BLaER1 treated with 17β-estradiol and CSF1 and Interleukin-3, amounts not matched to agents 10 nM and 100 nM (cell line): ENCODE data around the gene SLC22A3.
"Not testable (repeated sequence)": the region's sequence is repeated elsewhere in the genome, so short reads cannot be mapped to it uniquely, and the experiment has no call there.

Experiments
- H3K27ac ChIP-seq, 11 experiments: shearing (Covaris generic); formaldehyde crosslinking; 2 replicates each; pipeline ENCODE4 v1.8.1; 2022
- H3K27me3 ChIP-seq, 11 experiments: shearing (Covaris generic); formaldehyde crosslinking; 2 replicates each; pipeline ENCODE4 v1.8.1; 2022
- H3K36me3 ChIP-seq, 11 experiments: shearing (Covaris generic); formaldehyde crosslinking; 2 replicates each; pipeline ENCODE4 v1.8.1; 2022
- H3K4me1 ChIP-seq, 10 experiments: shearing (Covaris generic); formaldehyde crosslinking; 2 replicates each; pipeline ENCODE4 v1.8.1; 2022
- H3K4me2 ChIP-seq, 11 experiments: shearing (Covaris generic); formaldehyde crosslinking; 2 replicates each; pipeline ENCODE4 v1.8.1; 2022
- H3K4me3 ChIP-seq, 10 experiments: shearing (Covaris generic); formaldehyde crosslinking; 2 replicates each; pipeline ENCODE4 v1.8.1; 2022
- H3K9ac ChIP-seq, 11 experiments: shearing (Covaris generic); formaldehyde crosslinking; 2 replicates each; pipeline ENCODE4 v1.8.1; 2022
- H3K9me3 ChIP-seq, 11 experiments: shearing (Covaris generic); formaldehyde crosslinking; replicated peaks in 1 of 11; 2 replicates each; pipeline ENCODE4 v1.8.1; 2022
- H4K20me1 ChIP-seq, 11 experiments: shearing (Covaris generic); formaldehyde crosslinking; 2 replicates each; pipeline ENCODE4 v1.8.1; 2022
- Cebpa-rat ChIP-seq, 11 experiments: shearing (Covaris generic); IDR thresholded peaks; 2 replicates each; pipeline ENCODE4 v1.8.1; 2022

Gene SLC22A3

GRCh38 chr6:160378218-160378617 lies 30.0 kb downstream of the SLC22A3 start:
- Histone ChIP-seq H3K36me3 (no peaks in the 10 kb centered on the region), H3K27me3 (no peaks in the 10 kb centered on the region), H3K9me3 (peaks cover 0 to 4% (median 0%) of the 10 kb centered on the region in 11 experiments; a peak in 2 of 22 replicates), H3K4me3 (no peak overlapping the region), H3K4me2 (no peak overlapping the region), H3K4me1 (no peaks in the 10 kb centered on the region), H3K9ac (no peak overlapping the region), H4K20me1 (no peaks in the 10 kb centered on the region), H3K27ac (no peak overlapping the region)
- TF ChIP-seq Cebpa-rat (IDR thresholded peaks at IDR 0.05), result no peak

DNA sequence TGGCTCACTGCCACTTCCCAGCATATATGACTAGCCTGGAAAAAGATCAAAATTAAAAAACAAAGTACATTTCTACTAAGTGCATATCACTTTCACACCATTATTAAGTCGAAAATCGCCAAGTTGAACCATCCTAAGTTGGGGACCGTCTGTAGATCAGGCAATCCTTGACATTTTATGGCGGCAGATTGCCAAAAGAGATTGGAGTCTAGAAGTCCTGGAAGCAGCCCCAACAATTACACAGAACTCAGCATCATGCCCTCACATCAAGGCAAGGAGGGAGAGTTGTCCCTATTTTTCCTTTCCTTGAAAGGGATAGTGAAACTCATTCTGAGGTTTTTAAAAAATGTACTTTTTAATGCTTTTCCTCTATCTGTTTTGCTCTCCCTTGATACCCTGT lies 30.7 kb downstream of the SLC22A3 start:
- Histone ChIP-seq H4K20me1 (no peaks in the 10 kb centered on the region), H3K27ac (no peak overlapping the region), H3K4me2 (no peak overlapping the region), H3K9ac (no peak overlapping the region), H3K4me3 (no peak overlapping the region), H3K27me3 (no peaks in the 10 kb centered on the region), H3K4me1 (no peaks in the 10 kb centered on the region), H3K9me3 (peaks cover 0 to 4% (median 0%) of the 10 kb centered on the region in 11 experiments; a peak in 2 of 22 replicates), H3K36me3 (no peaks in the 10 kb centered on the region)
- no peak for TF ChIP-seq Cebpa-rat (IDR thresholded peaks at IDR 0.05)

GRCh38 chr6:160379466-160379865 lies 31.3 kb downstream of the SLC22A3 start:
- Histone ChIP-seq H3K4me1 (no peaks in the 10 kb centered on the region), H3K36me3 (no peaks in the 10 kb centered on the region), H3K4me3 (no peak overlapping the region), H3K4me2 (no peak overlapping the region), H3K27me3 (no peaks in the 10 kb centered on the region), H3K9me3 (peaks cover 0 to 4% (median 0%) of the 10 kb centered on the region in 11 experiments; a peak in 2 of 22 replicates), H3K27ac (no peak overlapping the region), H3K9ac (no peak overlapping the region), H4K20me1 (no peaks in the 10 kb centered on the region)
- no peak for TF ChIP-seq Cebpa-rat (IDR thresholded peaks at IDR 0.05)

DNA sequence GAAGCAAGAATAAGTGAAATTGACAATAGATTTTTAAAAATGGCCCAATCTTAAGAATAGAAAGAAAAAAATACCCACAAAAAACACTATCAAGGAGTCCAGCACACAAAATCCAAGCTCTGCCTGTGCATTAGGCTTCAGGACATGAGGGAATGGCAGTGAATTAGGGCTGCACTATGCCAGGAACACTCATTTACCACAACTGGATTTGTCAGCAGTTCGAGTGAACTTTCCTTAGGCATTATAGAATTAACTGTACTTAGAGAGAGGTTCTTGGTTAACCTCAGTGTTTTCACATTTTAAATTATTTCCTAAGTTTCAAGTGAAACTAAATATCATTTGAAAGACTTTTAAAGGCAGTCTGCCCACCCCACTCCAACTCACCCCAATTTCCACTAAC lies 34.8 kb downstream of the SLC22A3 start:
- Histone ChIP-seq H3K4me1 (no peaks in the 10 kb centered on the region), H4K20me1 (no peaks in the 10 kb centered on the region), H3K9ac (no peak overlapping the region), H3K9me3 (peaks cover 0 to 4% (median 0%) of the 10 kb centered on the region in 11 experiments; a peak in 1 of 22 replicates), H3K4me3 (no peak overlapping the region), H3K4me2 (no peak overlapping the region), H3K27me3 (no peaks in the 10 kb centered on the region), H3K27ac (no peak overlapping the region), H3K36me3 (no peaks in the 10 kb centered on the region)
- TF ChIP-seq Cebpa-rat (IDR thresholded peaks at IDR 0.05), result no peak

DNA sequence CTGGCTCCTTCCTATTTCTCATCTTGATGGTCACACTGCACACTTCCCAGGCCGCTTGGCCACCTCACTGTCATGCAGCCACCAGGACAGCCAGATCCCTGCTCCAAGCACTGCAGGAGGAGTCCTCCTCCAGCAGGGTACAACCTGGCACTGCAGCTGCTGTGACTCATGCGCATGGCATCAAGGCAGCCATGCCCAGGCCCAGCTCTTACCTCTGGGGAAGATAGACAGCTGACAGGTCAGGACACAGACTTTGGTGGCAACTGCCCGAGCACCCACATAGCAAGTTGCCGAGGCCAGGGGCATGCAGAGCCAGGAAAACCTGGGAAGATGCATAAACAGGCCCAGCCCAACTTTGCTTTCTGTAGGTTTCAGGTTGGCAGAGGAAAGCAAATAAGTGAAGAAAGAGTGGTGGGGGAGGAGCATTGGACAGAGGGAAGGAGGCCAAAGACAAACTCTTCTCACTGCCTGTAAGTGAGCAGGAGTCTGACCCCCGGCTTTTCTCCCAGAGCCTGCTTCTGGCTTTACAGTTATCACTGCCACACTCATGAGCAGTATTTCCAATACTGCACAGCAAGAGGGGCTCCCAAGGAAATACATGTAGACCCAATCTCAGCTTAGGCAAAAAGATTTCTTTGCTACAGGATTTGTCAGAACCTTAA lies 38.8 kb downstream of the SLC22A3 start:
- Histone ChIP-seq H3K27me3 (no peaks in the 10 kb centered on the region), H3K9me3 (peaks cover 0 to 4% (median 0%) of the 10 kb centered on the region in 11 experiments; a peak in 2 of 22 replicates), H3K4me3 (no peak overlapping the region), H3K36me3 (no peaks in the 10 kb centered on the region), H3K4me1 (no peaks in the 10 kb centered on the region), H3K4me2 (no peak overlapping the region), H4K20me1 (no peaks in the 10 kb centered on the region), H3K27ac (no peak overlapping the region), H3K9ac (no peak overlapping the region)
- TF ChIP-seq Cebpa-rat (IDR thresholded peaks at IDR 0.05), result no peak

- no peaks in the 10 kb centered on the region for H3K36me3 ChIP-seq
- no peaks in the 10 kb centered on the region for H3K27me3 ChIP-seq
- no peak overlapping the region for H3K4me3 ChIP-seq
- H3K4me1 ChIP-seq, result no peaks in the 10 kb centered on the region
- no peaks in the 10 kb centered on the region; a peak in 2 of 22 replicates for H3K9me3 ChIP-seq
- H3K4me2 ChIP-seq, result no peak overlapping the region
- H3K9ac ChIP-seq, result no peak overlapping the region
- TF ChIP-seq Cebpa-rat (IDR thresholded peaks at IDR 0.05), result no peak
- no peak overlapping the region for H3K27ac ChIP-seq
- H4K20me1 ChIP-seq, result no peaks in the 10 kb centered on the region
Observed at GRCh38 chr6:160387916-160388643, 39.9 kb downstream of the SLC22A3 start.

DNA sequence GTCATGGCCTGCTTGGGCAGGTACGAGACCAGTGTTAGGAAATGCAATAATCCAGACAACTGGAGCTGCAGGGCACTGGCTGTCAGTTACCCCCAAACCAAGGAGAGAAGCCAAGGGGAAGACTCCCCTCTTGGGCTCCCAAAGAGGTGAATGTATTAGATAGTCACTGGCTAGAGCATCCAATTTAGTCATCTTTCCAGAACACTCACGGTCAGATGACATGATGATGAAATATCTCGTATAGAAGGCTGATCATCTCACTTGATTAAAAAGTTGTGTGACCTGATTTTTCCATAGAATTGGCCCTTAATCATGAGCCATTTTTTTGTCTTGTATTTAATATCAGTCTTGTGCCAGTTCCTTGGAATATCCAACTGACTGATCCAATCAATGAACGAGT lies 40.7 kb downstream of the SLC22A3 start:
- no peak overlapping the region for H3K9ac ChIP-seq
- no peak overlapping the region for H3K4me3 ChIP-seq
- no peaks in the 10 kb centered on the region for H3K4me1 ChIP-seq
- H3K9me3 ChIP-seq, result no peaks in the 10 kb centered on the region; a peak in 1 of 22 replicates
- no peaks in the 10 kb centered on the region for H3K36me3 ChIP-seq
- H3K27ac ChIP-seq, result no peak overlapping the region
- H3K27me3 ChIP-seq, result no peaks in the 10 kb centered on the region
- no peak overlapping the region for H3K4me2 ChIP-seq
- no peaks in the 10 kb centered on the region for H4K20me1 ChIP-seq
- no peak for TF ChIP-seq Cebpa-rat (IDR thresholded peaks at IDR 0.05)

DNA sequence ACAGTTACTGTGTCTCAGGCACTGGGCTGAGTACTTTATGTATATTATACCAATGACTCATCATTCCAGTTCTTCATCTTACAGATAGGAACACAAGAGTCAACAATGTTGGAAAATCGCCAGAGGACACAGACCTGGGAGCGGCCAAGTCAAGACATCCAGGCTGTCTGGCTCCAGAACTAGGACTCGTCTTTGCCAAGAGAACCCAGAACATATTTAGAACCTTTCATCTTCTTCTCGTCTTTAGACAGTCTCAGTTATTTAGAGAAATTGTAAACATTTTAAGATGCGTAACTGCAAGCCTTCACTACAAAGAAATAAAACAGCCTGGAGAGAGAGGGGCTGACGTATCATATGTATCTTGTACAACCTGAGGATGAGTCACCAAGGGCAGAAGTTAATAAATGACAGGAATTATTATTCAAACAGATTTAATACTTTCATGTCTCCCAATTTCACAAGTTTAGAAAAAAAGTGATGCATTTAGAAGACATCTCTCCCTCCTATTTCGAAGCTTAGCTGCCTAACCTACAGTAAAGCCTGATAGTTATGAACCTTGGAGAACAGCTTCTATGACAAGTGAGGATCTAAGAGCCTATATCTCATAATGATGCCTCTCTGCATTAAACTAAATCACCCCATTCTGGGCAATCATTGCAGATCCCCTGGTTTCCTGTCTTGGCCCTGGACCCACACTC lies 43.4 kb downstream of the SLC22A3 start:
- Histone ChIP-seq H3K4me1 (no peaks in the 10 kb centered on the region), H3K9me3 (no peaks in the 10 kb centered on the region; a peak in 1 of 22 replicates), H3K4me2 (no peak overlapping the region), H3K27ac (no peak overlapping the region), H4K20me1 (no peaks in the 10 kb centered on the region), H3K27me3 (no peaks in the 10 kb centered on the region), H3K4me3 (no peak overlapping the region), H3K36me3 (no peaks in the 10 kb centered on the region), H3K9ac (no peak overlapping the region)
- no peak for TF ChIP-seq Cebpa-rat (IDR thresholded peaks at IDR 0.05)

DNA sequence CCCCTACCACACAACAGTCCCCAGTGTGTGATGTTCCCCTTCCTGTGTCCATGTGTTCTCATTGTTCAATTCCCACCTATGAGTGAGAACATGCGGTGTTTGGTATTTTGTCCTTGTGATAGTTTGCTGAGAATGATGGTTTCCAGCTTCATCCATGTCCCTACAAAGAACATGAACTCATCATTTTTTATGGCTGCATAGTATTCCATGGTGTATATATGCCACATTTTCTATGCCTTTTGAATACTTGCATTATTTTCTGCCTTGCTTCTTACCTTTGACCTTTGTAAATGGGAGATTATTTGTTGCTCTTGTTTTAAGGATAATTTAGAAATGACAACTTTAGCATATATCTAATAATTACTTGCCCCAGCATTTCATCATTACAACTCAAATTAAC lies 45.3 kb downstream of the SLC22A3 start:
- not testable (repeated sequence) for H3K27ac ChIP-seq, H3K4me2 ChIP-seq

More for the DNA sequence above, 45.3 kb downstream of the SLC22A3 start:
- H3K4me1 ChIP-seq, H3K9me3 ChIP-seq, H3K9ac ChIP-seq, H3K36me3 ChIP-seq, H3K27me3 ChIP-seq, H4K20me1 ChIP-seq, H3K4me3 ChIP-seq: not testable (repeated sequence)
